ENCODE results near the gene ZFP36L1.

- no peak for TF ChIP-seq EZH2 (IDR thresholded peaks at IDR 0.05; ENCODE audit: borderline replicate concordance, low read length)
- TF ChIP-seq, protein P1, sequence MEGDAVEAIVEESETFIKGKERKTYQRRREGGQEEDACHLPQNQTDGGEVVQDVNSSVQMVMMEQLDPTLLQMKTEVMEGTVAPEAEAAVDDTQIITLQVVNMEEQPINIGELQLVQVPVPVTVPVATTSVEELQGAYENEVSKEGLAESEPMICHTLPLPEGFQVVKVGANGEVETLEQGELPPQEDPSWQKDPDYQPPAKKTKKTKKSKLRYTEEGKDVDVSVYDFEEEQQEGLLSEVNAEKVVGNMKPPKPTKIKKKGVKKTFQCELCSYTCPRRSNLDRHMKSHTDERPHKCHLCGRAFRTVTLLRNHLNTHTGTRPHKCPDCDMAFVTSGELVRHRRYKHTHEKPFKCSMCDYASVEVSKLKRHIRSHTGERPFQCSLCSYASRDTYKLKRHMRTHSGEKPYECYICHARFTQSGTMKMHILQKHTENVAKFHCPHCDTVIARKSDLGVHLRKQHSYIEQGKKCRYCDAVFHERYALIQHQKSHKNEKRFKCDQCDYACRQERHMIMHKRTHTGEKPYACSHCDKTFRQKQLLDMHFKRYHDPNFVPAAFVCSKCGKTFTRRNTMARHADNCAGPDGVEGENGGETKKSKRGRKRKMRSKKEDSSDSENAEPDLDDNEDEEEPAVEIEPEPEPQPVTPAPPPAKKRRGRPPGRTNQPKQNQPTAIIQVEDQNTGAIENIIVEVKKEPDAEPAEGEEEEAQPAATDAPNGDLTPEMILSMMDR (IDR thresholded peaks at IDR 0.05; ENCODE audit: low read length), result no peak
Measured at GRCh38 chr14:68759017-68759560, 33.8 kb downstream of the ZFP36L1 start.

Data from OCI-LY1 (cell line).